Measurements from ENCODE around the gene UBE2H.

DNA sequence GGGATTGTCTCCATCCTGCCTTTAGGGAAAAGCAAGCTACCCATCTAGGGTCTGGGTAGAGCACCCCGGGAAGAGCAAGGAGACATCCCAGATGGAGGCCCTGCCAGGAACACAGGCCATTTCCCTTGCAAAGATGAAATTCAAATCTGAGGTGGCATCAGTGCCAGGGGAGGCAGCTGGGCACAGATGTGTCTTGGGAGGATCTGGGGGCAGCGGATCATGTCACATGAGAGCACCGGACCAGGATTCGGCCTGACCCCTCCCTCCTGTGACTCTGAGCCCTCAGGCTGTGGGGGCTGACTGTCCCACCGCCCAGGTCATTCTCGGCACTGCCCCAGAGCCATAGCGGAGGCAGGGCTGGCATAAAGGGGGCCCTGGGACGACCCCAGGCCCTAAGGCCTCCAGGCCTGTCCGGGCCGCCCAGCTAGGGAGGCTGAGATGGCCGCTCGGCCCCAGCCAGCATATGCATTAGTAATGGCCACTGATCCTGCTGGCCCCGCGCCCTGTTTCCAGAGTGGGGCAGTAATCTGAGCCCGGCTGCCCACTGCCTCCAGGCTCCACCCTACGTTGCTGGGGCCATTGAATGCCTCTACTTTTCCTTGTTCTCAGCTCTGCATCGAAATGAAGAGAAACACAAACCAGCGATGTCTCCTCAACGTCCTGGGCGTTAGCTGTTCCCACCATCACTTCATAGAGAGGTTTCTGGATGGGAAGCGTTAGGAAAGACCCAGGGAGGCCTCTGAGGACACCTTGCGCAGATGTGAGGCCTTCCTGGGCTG, 148.5 kb downstream of the UBE2H start:
- TF ChIP-seq, protein P1, sequence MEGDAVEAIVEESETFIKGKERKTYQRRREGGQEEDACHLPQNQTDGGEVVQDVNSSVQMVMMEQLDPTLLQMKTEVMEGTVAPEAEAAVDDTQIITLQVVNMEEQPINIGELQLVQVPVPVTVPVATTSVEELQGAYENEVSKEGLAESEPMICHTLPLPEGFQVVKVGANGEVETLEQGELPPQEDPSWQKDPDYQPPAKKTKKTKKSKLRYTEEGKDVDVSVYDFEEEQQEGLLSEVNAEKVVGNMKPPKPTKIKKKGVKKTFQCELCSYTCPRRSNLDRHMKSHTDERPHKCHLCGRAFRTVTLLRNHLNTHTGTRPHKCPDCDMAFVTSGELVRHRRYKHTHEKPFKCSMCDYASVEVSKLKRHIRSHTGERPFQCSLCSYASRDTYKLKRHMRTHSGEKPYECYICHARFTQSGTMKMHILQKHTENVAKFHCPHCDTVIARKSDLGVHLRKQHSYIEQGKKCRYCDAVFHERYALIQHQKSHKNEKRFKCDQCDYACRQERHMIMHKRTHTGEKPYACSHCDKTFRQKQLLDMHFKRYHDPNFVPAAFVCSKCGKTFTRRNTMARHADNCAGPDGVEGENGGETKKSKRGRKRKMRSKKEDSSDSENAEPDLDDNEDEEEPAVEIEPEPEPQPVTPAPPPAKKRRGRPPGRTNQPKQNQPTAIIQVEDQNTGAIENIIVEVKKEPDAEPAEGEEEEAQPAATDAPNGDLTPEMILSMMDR (IDR thresholded peaks at IDR 0.05; ENCODE audit: low read depth, low read length, missing input control), result no peak
- no peak for TF ChIP-seq HNF4A (conservative IDR thresholded peaks at IDR 0.05)
